ENCODE data around the gene GTSE1.

The GTSE1 gene

GRCh38 chr22:46380069-46380468 is 83.4 kb downstream of the GTSE1 start:
- no peak overlapping the region for H3K4me3 ChIP-seq (ENCODE audit: insufficient read depth, low read length, poor library complexity, severe bottlenecking)
- TF ChIP-seq CTCF (IDR thresholded peaks at IDR 0.05; ENCODE audit: insufficient read depth, low read length, poor library complexity, severe bottlenecking) (no peak), EZH2phosphoT487 (conservative IDR thresholded peaks at IDR 0.05; ENCODE audit: low read length) (no peak)
- no peak overlapping the region for H3K9ac ChIP-seq (ENCODE audit: low read length)
- no peaks in the 10 kb centered on the region for H3K9me3 ChIP-seq (ENCODE audit: insufficient read depth, low read length)
- no peaks in the 10 kb centered on the region for H3K27me3 ChIP-seq (ENCODE audit: low read length)
- no peak overlapping the region for H3K27ac ChIP-seq (ENCODE audit: low read depth, low read length)
- H3K36me3 ChIP-seq (ENCODE audit: low read length): no peaks in the 10 kb centered on the region
- H3K4me2 ChIP-seq (ENCODE audit: low read depth, low read length, poor library complexity, severe bottlenecking): no peak overlapping the region
- H2AFZ ChIP-seq (ENCODE audit: low read depth, low read length, severe bottlenecking): no peak overlapping the region
- no peaks in the 10 kb centered on the region for H3F3A ChIP-seq (ENCODE audit: insufficient read depth)
- no peaks in the 10 kb centered on the region for H3K79me2 ChIP-seq (ENCODE audit: insufficient read depth, low read length)
- H3K9me2 ChIP-seq (replicated peaks; ENCODE audit: insufficient read depth, low read length): no peaks in the 10 kb centered on the region
- no peaks in the 10 kb centered on the region for H4K20me1 ChIP-seq (ENCODE audit: low read depth, low read length)

Data from SU-DHL-6 (cell line).